ENCODE measurements around the gene SV2C.
"Not testable (repeated sequence)": the region's sequence is repeated elsewhere in the genome, so short reads cannot be mapped to it uniquely, and the experiment has no call there.

Gene SV2C

GRCh38 chr5:76082772-76083554 is at the start of gene SV2C:
Gene SV2C, plus strand, starts transcription at chr5:76083383. Its CDS starts 48,368 bp downstream, at chr5:76131751.
- DNase-seq (ENCODE audit: low spot score) = peak; percentile 42

GRCh38 chr5:76037736-76038151 is 45.4 kb upstream of the SV2C start:
- not testable (repeated sequence) for DNase-seq (ENCODE audit: low spot score)

DNA sequence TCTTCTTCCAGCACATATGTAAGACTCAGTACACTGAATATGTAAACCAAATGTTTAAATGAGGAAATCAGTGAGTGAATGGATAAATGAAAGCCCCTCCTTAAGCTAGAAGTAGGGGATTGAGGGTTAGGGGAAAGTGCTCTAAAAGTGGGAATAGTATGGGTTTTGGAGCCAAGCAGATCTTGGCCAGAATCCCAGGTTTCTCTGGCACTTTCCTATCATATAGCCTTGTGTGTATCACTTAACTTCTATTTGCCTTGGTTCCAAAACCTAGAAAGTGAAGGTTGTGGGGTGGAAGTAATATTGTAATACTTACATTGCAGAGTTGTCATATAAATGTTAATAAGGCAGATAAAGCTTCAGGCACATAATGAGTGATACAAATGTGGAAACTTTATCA is 45.0 kb upstream of the SV2C start:
- DNase-seq (ENCODE audit: low spot score) = no peak

- no peak for DNase-seq (ENCODE audit: low spot score)
Measured at GRCh38 chr5:76040806-76041205, 42.4 kb upstream of the SV2C start.

DNA sequence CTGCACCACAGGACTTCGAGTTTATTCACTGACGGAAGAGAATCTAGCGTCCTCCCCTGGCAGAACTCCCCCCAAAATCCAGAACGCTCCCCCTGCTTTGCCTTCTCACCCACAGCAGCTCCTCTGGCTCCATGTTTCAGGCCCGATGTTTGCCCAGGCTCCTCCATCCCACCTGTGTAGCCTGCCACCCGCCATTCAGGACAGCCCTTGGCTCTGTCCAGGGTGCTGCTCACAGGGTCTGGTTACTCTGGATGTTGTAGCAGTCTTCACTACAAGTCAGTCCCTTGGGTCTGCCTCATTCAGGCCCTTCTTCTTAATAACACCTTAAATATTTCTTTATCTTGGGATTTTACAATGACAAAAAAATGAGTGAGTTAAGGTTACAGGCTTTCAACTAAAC is 41.3 kb upstream of the SV2C start:
- DNase-seq (ENCODE audit: low spot score) = no peak

DNA sequence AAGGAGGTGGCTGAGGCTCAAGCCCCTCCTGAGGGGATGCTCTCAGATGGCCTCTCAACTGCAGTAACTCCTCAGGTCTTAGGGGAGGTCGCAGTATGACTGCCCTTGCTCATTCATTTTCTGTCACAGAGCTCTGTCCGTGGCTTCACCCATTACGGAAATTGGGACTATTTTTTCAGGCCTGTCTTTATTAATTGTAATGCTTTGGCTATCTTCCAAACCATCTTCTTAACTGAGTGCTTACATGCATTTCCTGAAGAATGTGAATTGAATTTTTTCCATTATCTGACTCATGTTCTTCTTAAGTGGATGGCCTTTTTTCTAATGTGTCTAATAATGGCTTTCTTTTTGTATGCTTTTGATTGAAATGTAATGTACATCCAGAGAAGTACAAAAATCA is 36.4 kb upstream of the SV2C start:
- no peak for DNase-seq (ENCODE audit: low spot score)

- no peak for DNase-seq (ENCODE audit: low spot score)
Measured at GRCh38 chr5:76050134-76050533, 33.0 kb upstream of the SV2C start.

GRCh38 chr5:76062502-76063041 is 20.6 kb upstream of the SV2C start:
- DNase-seq (ENCODE audit: low spot score) = no peak

- DNase-seq (ENCODE audit: low spot score) = no peak
Measured at GRCh38 chr5:76065258-76065657, 17.9 kb upstream of the SV2C start.

DNA sequence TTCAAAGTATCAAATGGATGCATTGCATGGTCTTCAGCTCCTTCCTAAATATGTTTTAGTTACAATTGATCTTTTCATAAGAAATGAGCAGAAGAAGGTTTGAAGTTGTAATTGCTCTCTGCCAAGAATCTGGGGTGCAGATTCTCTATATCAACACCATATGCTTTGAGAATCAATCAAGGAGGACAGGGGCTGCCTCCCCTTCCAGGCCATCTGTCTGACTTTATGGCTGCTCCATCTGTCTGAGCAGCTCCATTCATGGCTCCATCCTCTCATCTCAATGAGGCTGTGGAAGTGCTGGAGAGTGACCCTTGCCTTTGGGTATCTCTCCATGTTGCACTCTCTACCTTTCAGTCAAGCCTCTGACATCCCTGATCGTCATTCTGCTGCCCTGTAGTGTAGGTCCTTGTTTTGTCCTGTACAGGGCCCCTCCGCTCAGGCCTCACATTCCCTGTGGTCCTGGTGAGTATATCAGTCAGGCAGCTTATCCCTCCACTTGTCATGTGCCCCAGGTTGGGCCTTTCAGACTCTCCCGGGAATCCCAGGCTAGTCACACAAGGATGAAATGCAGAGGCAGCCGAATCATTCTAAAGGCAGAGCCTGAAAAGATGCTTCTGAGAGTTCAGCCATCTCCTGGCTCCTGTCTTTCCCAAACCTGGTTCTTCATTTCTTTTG is 14.0 kb upstream of the SV2C start:
- DNase-seq (ENCODE audit: low spot score) = no peak

- DNase-seq (ENCODE audit: low spot score) = no peak
Measured at GRCh38 chr5:76074487-76075065, 8.6 kb upstream of the SV2C start.

GRCh38 chr5:76081811-76082771 is 1.1 kb upstream of the SV2C start:
- DNase-seq (ENCODE audit: low spot score) = no peak

GRCh38 chr5:76083555-76084495 is 642 bp downstream of the SV2C start:
- DNase-seq (ENCODE audit: low spot score) = no peak

- no peak for DNase-seq (ENCODE audit: low spot score)
Measured at GRCh38 chr5:76084496-76085242, 1.5 kb downstream of the SV2C start.

- no peak for DNase-seq (ENCODE audit: low spot score)
Measured at GRCh38 chr5:76085243-76085579, 2.0 kb downstream of the SV2C start.

GRCh38 chr5:76086095-76086494 is 2.9 kb downstream of the SV2C start:
- DNase-seq (ENCODE audit: low spot score) = no peak

- not testable (repeated sequence) for DNase-seq (ENCODE audit: low spot score)
Measured at GRCh38 chr5:76089156-76089555, 6.0 kb downstream of the SV2C start.

DNA sequence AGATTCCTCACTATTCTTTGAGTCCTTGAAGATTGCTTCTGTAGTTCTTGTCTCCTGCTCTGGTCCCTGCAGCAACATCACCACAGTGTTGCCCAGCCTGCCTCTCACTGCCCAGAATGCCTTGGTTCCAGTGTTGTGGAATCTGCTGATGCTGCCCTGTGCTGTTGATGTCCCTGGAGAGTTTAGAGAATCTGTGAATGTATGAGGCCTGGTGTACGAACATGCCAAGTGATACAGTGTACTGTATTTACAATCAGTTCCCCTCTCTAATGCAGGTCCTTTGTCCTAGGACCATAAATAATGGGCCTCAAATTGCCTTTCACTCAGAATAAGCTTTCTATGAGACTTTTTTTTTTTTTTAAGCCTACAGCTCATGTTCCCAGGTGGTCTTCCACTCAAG is 8.2 kb downstream of the SV2C start:
- no peak for DNase-seq (ENCODE audit: low spot score)

- DNase-seq (ENCODE audit: low spot score) = no peak
Measured at GRCh38 chr5:76099286-76099702, 16.1 kb downstream of the SV2C start.

- no peak for DNase-seq (ENCODE audit: low spot score)
Measured at GRCh38 chr5:76099756-76100155, 16.6 kb downstream of the SV2C start.
